Omental fat pad (tissue), 4 donors: ENCODE results near the gene SLC25A51. TPM values are rescaled to one million over a fixed set of nuclear protein-coding genes. Genes with fewer than 3 reads are reported as not detected.

Experiments used
- ATAC-seq: fragments of 150-250 bp; one replicate; pipeline ENCODE4 v1.9.1; 2016; ENCODE audit warnings: mild to moderate bottlenecking, moderate library complexity; ENCODE audit not compliant: low FRiP score
- DNase-seq: peaks from one replicate; pipeline ENCODE4 v3.0.0-alpha.2; 2019; ENCODE audit warnings: low spot score
- total RNA-seq, 4 donors: library from RNA; depleted of rRNA; stranded (reverse); fragments of >200 nt; gene quantifications; one replicate each; pipeline ENCODE4 v1.1.0, GENCODE V29; 2016
- TF ChIP-seq, protein P1 (sequence below), 3 donors: fragments of 450-650 bp; IDR thresholded peaks; one replicate each; pipeline ENCODE4 v1.5.1; 2016 to 2017; ENCODE audit warnings: antibody characterized with exemption in 3 of 3, mild to moderate bottlenecking in 3 of 3, moderate library complexity in 2 of 3

SLC25A51 gene
- total RNA-seq, 4 donors from 2014 or later, result 34.5 to 59.1 (median 52.0) TPM

DNA sequence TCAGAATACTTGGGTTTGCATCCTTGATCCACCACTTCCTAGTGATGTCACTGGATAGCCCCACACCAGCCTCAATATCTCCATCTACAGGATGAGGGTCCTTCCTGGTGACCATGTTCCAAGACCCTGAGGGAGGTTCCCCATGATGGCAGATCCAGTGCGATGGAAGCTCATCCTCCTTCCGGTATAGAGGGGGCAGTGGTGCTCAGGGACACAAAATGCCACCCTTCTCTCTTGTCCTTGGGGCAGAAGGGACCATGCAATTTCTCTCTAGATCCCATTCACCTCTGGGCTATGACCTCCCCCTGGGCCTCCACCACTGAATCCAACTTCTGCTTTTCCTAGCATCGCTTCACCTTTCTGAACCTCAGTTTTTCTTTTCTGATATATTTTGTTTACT, 5.4 kb upstream of the SLC25A51 start:
- TF ChIP-seq, protein P1, sequence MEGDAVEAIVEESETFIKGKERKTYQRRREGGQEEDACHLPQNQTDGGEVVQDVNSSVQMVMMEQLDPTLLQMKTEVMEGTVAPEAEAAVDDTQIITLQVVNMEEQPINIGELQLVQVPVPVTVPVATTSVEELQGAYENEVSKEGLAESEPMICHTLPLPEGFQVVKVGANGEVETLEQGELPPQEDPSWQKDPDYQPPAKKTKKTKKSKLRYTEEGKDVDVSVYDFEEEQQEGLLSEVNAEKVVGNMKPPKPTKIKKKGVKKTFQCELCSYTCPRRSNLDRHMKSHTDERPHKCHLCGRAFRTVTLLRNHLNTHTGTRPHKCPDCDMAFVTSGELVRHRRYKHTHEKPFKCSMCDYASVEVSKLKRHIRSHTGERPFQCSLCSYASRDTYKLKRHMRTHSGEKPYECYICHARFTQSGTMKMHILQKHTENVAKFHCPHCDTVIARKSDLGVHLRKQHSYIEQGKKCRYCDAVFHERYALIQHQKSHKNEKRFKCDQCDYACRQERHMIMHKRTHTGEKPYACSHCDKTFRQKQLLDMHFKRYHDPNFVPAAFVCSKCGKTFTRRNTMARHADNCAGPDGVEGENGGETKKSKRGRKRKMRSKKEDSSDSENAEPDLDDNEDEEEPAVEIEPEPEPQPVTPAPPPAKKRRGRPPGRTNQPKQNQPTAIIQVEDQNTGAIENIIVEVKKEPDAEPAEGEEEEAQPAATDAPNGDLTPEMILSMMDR (IDR thresholded peaks at IDR 0.05), result no peak
- ATAC-seq (no peak), DNase-seq (no peak)

DNA sequence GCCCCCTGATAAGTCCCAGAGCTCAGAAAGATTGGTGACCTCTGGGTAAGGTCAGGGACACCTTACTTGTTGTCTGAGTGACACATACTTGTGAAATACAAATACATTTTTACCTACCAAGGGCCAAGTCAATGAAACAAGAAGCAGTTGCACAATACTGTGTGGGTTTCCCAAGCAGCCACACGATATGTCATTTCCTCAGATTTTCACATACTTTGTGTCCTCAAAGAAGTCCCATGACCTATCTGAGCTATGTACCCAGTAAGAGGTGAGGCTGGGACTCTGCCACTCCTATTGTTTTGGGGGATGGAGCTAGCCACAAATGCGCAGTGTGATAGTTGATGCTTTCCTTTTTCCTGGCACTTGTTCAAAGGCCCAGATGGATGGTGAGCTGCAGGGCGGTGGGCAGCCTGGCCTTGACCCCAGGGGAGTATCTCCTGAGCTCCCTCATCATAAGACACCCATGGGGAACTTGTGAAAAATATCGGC, 4.8 kb upstream of the SLC25A51 start:
- TF ChIP-seq, protein P1 (IDR thresholded peaks at IDR 0.05), result no peak
- ATAC-seq, result no peak
- DNase-seq, result no peak

DNA sequence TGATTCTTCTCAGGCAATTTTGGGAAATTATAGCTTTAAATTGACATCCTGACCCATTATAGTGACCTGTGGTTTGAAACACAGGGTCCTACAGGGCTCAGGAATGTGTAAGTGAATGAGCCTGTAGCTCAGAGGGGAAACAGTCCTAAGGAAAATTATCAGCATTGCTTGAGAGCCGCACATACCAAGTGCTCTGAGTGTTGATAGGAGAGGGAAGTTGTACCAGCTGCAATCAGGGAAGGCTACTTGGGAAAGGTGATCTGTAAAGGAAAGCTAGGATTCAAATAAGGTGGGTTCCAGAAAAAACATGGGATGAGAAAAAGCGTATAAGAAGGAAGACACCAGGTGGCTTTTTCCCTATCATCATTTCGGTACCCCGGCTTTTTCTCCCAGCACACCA, 4.4 kb upstream of the SLC25A51 start:
- ATAC-seq, result no peak
- TF ChIP-seq, protein P1 (IDR thresholded peaks at IDR 0.05), result no peak

DNA sequence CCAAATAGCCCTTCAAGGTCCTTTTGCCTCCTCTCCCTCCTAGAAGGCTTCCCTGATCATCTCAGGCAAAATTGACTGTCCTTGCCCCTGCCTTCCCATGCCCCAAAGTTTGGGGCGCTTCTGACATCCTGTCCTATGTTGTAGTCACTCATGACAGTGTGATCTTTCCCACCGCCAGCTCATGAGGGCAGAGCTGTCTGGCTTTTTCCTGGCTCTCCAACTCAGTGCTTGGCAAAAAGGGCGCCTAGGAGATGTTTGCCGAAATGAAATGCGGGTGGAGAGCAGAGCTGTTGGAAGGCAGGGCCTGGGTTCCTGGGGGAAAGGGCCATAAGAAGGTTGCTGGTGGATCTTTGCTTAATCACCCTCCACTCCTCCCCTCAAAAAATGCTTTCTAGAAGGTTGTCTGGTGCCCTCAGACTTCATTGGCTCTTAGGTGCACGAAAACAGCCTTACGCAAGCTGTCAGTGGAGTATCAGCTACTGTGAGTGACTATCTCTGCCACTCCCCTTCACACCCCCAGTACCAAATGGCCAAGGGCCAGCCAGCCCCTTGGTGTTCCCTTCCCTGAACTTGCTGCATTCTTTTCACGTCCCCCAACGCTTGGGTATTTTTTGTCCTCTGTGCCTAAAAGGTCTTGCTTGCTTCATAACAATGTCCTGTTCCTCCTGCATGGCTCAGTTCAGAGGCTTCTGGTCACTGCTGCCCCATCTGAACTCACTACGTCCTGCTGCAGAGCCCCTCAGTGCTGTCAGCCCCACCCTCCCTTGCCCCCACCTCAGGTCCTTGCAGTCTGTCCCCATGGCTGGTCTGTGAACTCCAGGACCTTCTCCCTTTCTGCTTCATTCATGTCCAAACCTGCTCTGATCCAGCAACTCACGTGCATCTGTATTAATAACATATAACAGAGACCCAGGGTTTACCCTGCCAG, 2.6 kb upstream of the SLC25A51 start:
- ATAC-seq, result no peak
- DNase-seq, result no peak
- TF ChIP-seq, protein P1 (IDR thresholded peaks at IDR 0.05), result no peak

More for the DNA sequence above, 4.4 kb upstream of the SLC25A51 start:
- DNase-seq, result no peak

DNA sequence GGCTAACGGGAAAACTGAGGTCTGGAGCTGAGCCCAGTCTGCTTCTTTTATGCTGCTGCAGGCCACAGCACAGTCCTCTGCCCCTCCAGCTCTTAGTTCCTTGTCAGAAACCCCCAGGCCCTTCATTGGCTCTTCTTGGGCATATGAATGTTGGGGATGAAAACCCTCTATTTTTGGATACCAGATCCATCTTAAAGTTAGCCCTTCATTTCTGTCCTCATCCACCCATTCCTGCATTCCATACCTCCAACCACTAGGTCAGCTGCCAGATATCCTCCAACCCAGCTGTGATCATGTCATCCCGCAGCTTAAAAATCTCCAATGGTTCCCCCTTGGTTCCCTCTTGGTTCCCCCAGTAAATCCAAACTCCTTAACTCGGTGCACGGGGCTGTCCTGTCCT, 1.8 kb upstream of the SLC25A51 start:
- DNase-seq (no peak), ATAC-seq (no peak)
- TF ChIP-seq, protein P1 (IDR thresholded peaks at IDR 0.05), result no peak

DNA sequence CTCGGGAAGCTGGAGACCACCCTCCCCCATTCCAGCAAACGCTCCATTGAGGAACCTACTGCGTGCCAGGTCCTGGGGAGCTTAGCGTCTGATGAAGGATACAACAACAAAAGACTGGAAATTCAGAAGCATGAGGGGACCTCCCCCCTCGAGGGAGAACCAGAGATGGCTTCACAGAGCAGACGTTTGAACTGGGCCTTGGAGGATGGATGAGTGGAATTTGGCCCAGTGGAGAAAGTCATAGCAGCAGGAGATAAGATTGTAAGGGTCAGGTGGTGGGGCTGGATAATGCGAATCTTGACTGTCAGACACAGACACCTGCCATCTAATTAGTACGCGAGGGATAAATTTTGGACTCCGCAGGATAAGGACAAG, 1.2 kb upstream of the SLC25A51 start:
- no peak for ATAC-seq
- no peak for DNase-seq
- TF ChIP-seq, protein P1 (IDR thresholded peaks at IDR 0.05), result no peak
